Mammary epithelial cell (primary cell): ENCODE measurements around the gene HSBP1L1.

Experiments used
- CTCF ChIP-seq, 2 donors: IDR thresholded peaks in 1 of 2; conservative IDR thresholded peaks in 1 of 2; 2 replicates each; pipeline ENCODE4 v1.5.1; 2011 to 2012; ENCODE audit warnings: inconsistent platforms in 2 of 2, low read length in 2 of 2, mild to moderate bottlenecking in 2 of 2, control low read depth in 1 of 2, low read depth in 1 of 2; ENCODE audit not compliant: insufficient read depth in 1 of 2; ENCODE audit errors: extremely low read depth in 1 of 2
- EZH2 ChIP-seq: IDR thresholded peaks from 2 replicates; pipeline ENCODE4 v1.6.1; 2012; ENCODE audit warnings: low read length, inconsistent platforms, borderline replicate concordance

- TF ChIP-seq CTCF (conservative IDR thresholded peaks at IDR 0.05 in 1 of 2, IDR thresholded peaks at IDR 0.05 in 1 of 2; ENCODE audit: extremely low read depth in 1 of 2, insufficient read depth in 1 of 2, low read depth in 1 of 2, low read length in 2 of 2) (no peak), EZH2 (no peak)
Measured at GRCh38 chr18:79935925-79936324, 28.5 kb upstream of the HSBP1L1 start.
